Endometrium (tissue), 2 donors: ENCODE measurements around the gene PARVA.

Experiments used
- FAIRE-seq: peaks from 2 replicates; lab custom pipeline; 2012; peaks lifted over from hg19 to GRCh38; lab: Jason Lieb, UNC
- donor health status: control.
- donor health status: control.

Gene PARVA

DNA sequence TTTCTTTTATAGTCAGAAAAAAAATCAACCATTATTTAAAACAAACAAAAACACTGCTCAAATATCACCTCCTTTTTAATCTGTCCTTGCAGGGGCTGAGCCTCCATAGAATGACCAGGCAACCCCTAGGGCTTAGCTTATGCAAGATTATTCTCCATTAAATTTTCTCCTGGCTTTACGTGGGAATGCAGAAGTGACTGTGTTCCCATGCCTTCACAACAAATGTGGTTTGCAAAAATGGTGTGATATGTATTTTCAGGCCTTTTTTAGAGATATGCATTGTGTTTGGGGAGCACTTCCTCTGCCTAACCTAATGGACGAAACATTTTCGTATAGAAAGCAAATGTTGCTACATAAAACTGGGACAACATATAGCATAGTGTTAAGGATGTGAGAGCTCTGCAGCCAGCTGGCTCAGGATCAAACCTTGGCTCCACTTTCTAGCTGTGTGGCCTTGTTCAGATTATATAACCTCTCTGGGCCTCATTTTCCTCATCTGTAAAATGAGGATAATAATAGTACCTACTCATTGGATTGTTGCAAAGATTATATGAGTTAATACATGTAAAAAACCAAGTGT lies 82.6 kb downstream of the PARVA start:
- no peak for FAIRE-seq

DNA sequence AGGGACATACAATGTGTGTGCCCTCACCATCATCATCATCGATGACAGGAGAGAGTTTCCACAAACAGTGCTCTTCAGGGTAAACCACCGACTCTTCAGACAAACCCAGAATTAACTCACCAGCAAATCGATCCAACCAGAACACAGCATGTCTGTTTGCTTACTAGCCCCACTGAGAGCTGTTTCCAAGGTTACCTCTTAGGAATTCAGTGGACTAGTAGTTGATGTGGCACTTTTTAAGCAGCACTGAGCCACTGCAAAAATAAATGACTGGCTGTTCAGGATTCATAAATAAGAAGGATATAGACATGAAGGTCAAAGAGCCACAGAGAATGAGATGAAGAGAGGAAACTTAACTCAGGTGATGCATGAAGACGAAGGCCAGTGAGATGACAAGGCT lies 83.1 kb downstream of the PARVA start:
- no peak for FAIRE-seq

GRCh38 chr11:12461516-12461915 lies 84.1 kb downstream of the PARVA start:
- no peak for FAIRE-seq

DNA sequence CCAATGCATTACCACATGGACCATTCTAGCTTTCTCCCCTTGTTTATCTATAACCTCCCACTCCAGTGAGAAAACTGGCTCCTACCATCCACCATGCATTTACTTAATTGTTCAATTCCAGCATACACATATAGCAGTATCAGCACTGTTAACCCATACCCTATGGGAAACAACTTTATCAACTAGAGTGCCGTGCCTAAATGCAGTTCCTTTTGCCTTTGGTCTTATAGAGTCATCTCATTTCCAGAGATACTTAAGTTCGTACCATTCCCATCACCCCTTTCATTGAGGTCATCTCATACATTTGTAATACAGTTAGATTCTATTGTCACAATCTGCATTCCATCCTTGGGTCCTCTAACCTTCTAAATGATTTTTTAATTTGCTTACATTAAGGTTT lies 86.9 kb downstream of the PARVA start:
- no peak for FAIRE-seq

GRCh38 chr11:12465332-12465731 lies 88.0 kb downstream of the PARVA start:
- FAIRE-seq, result no peak

DNA sequence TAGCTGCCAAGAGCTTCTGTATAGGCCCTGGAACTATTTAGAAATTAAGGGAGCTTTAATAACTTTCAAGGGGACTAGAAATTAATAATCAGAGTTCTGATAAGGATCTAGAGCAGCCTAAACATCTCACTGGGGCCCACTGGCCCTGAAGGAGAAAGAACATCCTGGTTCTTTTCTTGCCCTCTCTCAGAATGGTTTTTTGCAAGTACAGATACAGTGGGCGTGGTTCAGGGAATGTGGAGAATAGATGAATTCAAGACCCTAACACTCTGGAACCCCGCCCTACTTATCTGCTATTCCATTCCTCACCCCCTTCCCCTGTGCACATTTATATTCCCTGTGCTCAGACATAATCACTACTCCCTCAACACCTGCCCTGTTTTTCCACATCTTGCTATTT lies 90.2 kb downstream of the PARVA start:
- no peak for FAIRE-seq

- FAIRE-seq, result no peak
Measured at GRCh38 chr11:12469451-12469850, 92.1 kb downstream of the PARVA start.

DNA sequence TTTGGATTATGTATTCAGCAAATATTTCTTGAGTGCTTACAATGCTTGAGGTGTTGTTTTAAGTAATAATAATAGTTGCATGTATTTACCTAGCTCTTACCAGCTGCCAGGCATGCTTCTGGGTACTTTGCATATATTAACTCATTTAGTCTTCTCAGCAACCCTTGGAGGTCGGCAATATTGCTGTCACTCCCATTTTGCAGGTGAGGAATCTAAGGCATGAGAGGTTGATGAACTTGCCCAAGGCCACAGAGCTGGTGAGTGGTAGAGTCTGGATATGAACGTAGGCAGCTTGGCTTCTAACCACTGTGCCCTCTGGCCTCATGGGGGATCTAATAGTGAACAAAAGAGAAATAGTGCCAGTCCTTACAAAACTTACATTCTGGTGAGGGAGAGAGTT lies 92.9 kb downstream of the PARVA start:
- no peak for FAIRE-seq

GRCh38 chr11:12472401-12473005 lies 95.1 kb downstream of the PARVA start:
- no peak for FAIRE-seq

- no peak for FAIRE-seq
Measured at GRCh38 chr11:12473381-12473780, 96.0 kb downstream of the PARVA start.

DNA sequence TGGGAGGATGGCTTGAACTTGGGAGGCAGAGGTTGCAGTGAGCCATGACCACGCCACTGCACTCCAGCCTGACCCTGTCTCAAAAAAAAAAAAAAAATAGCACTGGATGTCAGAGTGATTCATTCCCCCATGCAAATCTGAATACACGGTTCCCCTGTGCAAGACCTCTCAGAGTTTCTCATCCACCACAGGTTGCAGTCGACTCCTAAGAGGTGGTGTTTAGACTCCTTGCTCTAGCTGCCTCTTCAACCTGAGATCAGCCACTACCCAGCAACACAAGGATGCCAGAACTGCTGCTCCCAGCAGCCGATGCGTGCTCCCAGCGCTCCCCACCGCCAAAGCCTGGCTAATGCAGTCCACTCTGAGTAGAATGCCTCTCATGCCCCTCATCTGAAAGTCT lies 97.5 kb downstream of the PARVA start:
- no peak for FAIRE-seq

GRCh38 chr11:12478743-12479142 lies 101.4 kb downstream of the PARVA start:
- no peak for FAIRE-seq

- FAIRE-seq, result no peak
Measured at GRCh38 chr11:12480401-12480800, 103.0 kb downstream of the PARVA start.

DNA sequence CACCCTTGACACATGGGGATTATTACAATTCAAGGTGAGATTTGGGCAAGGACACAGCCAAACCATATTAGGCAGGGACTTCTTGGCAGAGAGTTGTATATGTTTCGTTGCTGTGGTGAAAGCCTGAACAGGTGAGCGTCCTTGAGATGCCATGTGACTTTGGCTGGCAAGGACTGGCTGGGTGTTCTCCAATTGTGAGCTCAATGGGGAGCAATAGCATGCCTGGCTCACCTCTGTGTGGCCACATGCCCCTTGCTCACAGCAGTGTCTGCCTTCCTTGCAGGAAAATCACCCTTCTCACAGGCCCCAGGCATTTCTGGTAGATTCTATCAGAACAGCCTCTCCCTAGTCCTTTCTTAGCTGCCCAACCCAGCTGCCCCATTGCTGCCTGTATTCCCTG lies 105.5 kb downstream of the PARVA start:
- FAIRE-seq, result no peak

DNA sequence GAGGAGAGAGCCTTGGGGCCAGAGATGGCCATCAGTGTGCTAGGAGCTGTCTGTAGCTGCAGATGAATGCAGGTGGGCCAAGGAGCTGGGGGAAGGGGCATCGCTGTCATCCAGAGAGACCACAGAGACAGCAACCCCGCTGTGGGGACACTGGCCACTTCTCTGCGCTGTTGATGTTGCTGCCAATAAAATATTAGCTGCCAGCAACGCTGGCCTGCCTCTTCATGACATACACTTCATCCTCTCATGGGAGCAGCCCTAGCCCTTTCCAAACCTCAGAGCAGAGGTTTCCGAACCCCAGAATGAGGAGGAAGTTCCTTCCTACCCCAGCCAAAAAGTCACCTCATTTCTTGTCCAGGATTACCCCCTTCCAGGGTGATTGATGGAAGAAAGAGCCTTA lies 106.2 kb downstream of the PARVA start:
- no peak for FAIRE-seq

- no peak for FAIRE-seq
Measured at GRCh38 chr11:12485328-12485727, 108.0 kb downstream of the PARVA start.

- peak; percentile 46 for FAIRE-seq
Measured at GRCh38 chr11:12489246-12489772, 111.9 kb downstream of the PARVA start.

GRCh38 chr11:12494699-12495098 lies 117.3 kb downstream of the PARVA start:
- no peak for FAIRE-seq

DNA sequence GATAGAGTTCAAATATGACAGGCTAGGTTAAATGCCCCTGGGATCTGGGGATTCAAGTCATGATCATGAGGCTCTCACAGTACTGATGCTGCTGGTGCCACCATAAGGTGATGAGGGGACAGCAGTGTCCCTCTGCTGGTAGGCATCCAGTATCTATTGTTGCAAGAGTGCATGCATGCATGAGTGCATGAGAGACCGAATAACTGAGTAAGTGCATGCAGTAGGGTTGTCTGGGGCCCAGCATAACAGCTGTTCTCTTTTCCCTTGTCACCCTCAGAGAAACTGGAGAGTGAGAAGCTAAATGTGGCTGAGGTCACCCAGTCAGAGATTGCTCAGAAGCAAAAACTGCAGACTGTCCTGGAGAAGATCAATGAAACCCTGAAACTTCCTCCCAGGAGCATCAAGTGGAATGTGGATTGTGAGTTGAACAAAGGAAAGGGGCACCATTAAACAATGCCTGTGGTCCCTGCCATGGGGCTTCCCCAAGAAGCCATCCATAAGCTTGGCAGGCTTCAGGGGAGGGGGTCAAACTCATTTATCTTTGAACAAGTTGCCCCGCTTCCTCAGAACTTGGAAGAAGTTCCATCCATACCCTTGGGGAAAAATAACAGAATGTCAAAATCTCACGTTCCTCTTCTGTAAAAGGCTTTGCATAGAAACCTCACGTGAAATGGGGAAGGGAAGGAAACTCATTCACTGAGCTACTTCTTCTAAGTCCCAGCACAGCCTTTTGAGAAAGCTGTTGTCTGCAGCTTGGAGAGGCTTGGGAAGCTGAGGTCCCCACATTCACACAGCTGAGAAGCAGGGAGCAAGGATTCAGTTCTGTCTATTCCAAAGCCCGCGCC lies 119.0 kb downstream of the PARVA start:
- FAIRE-seq, result no peak

GRCh38 chr11:12497431-12497830 lies 120.1 kb downstream of the PARVA start:
- FAIRE-seq, result no peak

DNA sequence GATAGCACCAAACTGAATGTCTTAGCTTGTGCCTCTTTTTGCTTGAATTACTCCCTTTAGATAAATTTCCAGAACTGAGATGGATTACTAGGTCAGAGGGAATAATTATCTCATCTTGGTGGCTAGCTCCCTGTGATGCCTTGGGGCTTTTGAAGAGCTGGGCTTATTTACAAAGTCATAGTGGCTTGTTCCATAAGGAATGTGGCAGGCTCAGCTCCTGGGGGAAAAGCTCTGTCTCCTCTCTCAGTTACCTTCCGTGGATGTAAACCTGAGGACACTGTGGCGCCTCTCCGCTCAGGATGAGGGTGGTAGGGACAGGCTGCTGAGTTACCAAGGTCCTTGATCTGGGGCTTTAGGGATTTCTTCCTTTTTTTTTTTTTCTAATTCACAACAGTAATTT lies 121.7 kb downstream of the PARVA start:
- FAIRE-seq, result no peak

DNA sequence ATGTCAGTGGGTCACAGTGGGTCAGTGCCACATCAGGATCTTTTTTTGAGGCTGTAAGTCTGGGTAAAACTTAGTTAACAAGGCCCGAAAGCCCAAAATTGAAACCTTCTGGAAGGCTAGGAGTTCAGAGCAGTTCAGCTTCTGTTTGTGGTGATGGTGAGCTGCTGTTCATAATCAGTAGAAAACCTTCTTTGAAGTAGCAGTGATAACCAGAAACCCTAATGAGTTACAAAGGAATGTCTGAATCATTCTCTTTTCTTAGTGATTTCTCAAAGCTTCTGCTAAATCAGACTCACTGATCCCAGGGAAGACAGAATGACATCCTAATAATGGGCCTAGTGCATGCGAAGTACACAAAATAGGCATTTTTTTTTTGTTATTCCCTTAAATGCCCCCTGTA lies 124.7 kb downstream of the PARVA start:
- no peak for FAIRE-seq

- FAIRE-seq, result no peak
Measured at GRCh38 chr11:12503039-12503484, 125.7 kb downstream of the PARVA start.
